Central memory CD4-positive, alpha-beta T cell (primary cell): ENCODE data around the gene GFOD1.
"Not testable (repeated sequence)": the region's sequence is repeated elsewhere in the genome, so short reads cannot be mapped to it uniquely, and the experiment has no call there.

Experiments used
- DNase-seq: peaks from one replicate; pipeline ENCODE4 v3.0.0; 2022

The GFOD1 gene

DNA sequence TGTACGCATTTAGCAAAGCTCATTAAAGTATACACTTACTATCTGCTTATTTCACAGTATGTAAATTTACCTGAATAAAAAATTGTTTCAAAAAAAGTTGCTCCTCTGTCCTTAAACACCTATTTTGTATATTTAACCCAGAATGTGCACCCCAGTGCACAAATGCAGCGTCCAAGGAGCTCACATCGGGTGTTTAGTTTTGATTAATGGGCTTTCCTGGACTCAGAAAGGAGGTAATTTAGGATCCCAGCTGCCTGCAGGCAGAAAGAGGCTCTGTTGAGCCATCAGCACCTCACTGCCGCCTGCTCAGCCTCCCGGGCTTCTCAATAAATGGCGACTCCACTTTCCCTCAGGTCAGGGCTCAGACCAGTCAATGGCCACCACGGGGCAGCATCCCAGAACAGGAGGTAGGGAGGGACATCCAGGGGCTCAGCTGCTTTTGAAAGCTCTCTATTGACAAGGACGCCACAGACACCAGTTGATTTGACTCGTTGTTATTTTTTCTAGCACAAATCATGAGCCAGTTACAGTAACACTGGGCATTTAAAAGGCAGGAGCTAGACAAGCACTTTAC is 88.9 kb downstream of the GFOD1 start:
- no peak for DNase-seq

- DNase-seq = no peak
These were observed 89.4 kb downstream of the GFOD1 start for GRCh38 chr6:13398069-13398381.

- no peak for DNase-seq
These were observed 89.9 kb downstream of the GFOD1 start for GRCh38 chr6:13397359-13398068.

DNA sequence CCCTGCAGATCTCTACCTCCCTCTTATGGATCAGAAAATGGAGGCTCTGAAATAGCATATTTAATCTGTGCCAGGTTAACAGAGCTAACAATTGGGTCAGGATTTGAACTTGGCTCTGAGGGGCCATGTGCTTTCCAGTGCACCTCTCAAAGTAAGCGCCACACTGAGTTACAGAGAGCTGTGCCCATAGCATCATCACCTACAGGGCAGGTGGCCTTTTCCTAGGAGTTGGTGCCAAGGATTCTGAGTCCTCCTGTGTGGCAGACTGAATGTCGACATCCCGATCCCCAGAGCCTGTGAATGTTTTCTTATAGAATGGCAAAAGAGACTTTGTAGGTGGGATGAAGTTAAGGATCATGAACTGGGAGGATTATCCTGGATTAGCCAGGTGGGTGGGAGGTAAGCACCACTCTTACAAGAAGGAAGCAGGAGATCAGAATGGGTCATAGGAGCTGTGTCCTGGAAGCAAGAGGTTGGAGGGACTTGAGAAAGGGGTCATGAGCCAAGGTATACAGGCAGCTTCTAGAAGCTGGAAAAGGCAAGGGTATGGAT is 91.1 kb downstream of the GFOD1 start:
- DNase-seq = no peak

GRCh38 chr6:13395272-13396237 is 91.8 kb downstream of the GFOD1 start:
- DNase-seq = no peak

DNA sequence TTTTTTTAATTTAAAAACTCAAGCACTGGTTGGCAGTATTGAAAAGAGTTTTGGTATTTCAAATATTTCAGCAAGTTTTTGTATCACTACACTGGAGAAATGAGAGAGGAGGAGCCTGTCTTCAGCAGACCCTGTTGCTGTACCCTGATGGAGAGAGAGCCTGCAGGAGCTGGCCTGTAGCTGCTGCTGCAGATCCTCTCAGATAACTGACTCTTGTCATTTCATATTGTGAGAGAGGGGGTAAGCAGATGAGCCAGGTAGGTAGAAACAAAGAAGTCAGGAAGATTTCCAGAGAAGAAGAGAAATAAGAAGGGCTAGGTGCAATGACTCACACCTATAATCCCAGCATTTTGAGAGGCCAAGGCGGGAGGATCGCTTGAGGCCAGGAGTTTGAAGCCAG is 94.9 kb downstream of the GFOD1 start:
- DNase-seq = no peak

GRCh38 chr6:13391537-13391936 is 95.9 kb downstream of the GFOD1 start:
- no peak for DNase-seq

- DNase-seq = no peak
These were observed 96.7 kb downstream of the GFOD1 start for GRCh38 chr6:13390658-13391057.

DNA sequence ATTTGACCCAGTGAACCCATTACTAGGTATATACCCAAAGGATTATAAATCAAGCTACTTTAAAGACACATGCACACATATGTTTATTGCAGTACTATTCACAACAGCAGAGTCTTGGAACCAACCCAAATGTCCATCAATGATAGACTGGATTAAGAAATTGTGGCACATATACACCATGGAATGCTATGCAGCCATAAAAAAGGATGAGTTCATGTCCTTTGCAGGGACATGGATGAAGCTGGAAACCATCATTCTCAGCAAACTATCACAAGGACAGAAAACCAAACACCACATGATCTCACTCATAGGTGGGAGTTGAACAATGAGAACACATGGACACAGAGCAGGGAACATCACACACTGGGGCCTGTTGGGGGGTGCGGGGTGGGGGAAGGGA is 98.2 kb downstream of the GFOD1 start:
- DNase-seq = not testable (repeated sequence)

DNA sequence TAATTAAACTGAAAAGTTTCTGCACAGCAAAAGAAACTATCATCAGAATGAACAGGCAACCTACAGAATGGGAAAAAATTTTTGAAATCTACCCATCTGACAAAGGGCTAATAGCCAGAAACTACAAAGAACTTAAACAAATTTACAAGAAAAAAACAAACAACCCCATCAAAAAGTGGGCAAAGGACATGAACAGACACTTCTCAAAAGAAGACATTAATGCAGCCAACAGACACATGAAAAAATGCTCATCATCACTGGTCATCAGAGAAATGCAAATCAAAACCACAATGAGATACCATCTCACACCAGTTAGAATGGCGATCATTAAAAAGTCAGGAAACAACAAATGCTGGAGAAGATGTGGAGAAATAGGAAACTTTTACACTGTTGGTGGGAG is 98.6 kb downstream of the GFOD1 start:
- not testable (repeated sequence) for DNase-seq

DNA sequence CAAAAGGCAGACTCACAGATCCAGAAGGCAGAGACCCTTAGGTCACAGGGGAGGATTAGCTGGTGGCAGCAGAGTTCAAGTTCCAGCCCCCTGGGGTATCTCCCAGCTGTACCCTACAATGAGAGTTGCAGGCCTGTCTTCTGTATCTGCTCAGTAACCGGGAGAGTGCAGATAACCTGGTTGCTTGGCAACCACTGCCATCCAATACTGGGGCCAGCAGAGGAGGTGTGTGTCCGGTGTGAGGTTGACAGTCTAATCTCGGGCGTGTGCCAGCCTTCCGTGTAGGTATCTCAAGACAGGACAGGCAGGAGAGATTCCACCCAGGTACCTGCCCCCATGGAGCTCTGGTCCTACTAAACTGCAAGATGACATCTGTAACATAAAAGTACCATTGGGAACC is 102.4 kb downstream of the GFOD1 start:
- no peak for DNase-seq

- no peak for DNase-seq
These were observed 102.9 kb downstream of the GFOD1 start for GRCh38 chr6:13384506-13384905.

GRCh38 chr6:13383328-13384163 is 103.9 kb downstream of the GFOD1 start:
- DNase-seq = peak; percentile 25

- no peak for DNase-seq
These were observed 106.6 kb downstream of the GFOD1 start for GRCh38 chr6:13380761-13381160.

DNA sequence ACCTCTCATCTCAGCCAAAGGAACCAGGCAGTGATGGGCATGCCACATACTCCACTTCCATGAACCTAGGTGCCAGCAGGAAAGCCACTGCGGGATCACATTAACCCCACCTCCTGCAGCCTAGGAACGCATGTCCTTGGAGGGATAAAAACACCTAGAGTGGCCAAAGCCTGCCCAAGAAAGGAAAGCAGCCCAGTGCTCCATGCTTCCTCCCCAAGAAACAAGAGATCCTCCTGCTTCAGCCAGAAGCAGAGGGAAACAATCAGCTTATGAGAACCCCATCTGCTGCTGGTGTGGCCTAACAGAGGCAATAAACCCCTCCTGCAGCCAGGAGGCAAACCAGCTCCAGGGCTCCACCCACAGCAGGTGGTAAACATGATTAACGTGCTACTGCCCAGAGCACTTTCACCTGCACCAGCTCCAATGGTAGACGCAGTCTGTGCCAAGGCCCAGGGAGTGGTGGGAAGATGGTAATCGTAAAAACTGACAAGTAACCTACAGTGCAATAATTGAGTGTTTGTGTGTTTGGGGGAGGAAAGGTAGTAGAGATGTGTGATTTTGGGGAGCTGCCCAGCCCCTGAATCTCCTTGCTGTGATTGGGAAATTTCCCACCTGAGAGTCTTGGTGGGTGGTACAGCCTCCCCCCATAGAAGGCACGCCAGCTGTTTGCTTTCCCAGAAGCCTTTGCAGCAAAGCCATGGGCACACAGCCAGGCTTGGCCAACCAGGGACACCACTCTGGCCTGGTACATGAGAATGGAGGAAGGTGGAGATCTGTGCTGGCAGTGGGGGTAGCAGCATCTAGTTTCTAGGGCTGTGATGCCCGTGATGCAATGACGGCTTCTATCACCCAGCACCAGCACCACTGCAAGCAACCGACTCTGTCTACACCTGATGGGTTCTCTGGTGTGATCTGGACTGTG is 108.5 kb downstream of the GFOD1 start:
- no peak for DNase-seq

DNA sequence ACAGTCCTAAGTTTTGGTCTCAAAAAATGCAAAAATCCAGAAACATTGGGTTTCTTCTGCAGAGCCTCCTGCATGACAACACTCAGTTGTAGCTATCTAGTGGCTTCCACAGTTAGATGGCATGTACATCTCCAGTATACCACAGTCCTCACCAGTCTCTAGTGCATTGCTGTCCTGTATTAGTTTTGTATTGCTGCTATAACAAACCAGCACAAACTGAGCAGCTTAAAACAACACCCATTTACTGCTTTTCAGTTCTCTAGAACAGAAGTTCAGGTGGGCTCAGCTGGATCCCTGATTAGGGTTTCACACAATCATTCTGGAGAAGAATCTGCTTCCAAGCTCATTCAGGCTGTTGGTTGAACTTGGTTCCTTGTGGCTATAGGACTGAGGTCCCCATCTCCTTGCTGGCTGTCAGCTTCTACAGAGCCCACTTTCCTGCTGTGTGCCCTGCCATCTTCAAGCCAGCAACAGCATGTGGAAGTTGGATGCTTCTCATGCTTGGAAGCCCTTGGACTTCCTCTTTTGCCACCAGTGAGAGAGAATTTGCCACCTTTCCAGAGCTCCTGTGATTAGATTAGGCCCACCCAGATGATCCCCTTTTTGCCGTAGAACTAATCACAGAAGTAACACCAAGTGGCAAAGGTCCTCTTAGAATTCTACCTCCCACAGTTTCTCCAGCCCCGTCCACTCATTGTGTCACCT is 110.2 kb downstream of the GFOD1 start:
- no peak for DNase-seq

DNA sequence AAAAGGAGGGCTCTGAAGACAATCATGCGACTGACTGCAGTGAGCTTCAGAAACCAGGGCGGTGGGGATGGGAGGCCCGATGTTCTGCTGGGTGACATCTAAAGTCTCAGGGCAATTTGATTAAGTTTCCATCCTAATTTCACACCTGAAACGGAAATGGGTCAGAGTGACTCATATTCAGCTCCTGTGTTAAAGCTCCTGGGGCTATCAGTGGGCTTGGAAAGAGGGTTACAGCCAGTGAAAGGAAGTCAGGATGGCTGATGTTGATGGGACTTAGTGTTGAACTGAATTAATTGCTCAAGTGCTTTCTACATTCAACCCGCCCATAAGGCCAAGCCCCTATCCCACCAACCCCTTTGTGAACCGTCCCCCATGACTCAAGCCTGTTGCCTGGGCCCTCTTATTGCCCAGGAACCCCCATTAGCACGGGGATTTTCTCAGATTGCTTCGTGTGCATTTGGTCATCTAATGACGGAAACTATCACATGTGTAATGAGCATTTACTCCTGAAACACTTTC is 112.0 kb downstream of the GFOD1 start:
- DNase-seq = no peak

GRCh38 chr6:13373919-13374318 is 113.5 kb downstream of the GFOD1 start:
- no peak for DNase-seq

- DNase-seq = no peak
These were observed 113.9 kb downstream of the GFOD1 start for GRCh38 chr6:13373488-13373886.

DNA sequence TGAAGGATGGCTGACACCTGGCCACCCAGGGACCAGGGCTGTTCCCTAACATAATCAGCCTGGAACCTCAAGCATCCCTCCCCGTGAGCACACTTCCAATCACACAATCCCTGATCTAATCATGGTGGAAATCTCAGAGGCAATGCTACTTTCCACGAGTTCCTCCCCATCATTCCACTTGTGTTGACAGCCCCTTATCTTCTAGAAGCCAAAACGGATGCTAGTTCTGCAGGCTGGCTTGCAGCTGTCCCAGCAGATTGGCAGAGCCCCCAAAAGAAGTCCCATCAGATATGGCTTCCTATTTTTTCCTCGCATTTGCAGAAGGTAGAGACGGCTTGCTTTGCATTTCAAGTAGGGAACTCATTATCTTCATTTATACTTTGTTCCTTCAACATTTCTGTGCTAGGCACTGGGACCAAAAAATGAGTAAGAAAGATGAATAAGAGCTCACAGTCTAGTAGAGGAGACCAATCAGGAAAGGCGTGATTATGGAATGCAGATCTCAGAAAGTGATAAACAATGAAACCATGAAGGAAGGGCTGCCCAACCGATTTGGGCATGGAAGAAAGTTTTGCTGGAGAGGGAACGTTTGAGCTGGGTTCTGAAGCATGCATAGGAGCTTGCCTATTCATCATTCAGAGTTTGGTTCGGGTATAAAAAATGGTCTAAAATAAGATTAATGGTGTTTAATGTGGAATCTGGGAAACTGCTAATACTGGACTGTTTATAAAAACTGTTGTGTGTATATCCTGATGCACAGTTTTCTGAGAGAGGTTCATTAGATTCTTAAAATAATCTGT is 114.5 kb downstream of the GFOD1 start:
- DNase-seq = no peak
